Measurements from ENCODE around the gene HIVEP3.

Gene HIVEP3

DNA sequence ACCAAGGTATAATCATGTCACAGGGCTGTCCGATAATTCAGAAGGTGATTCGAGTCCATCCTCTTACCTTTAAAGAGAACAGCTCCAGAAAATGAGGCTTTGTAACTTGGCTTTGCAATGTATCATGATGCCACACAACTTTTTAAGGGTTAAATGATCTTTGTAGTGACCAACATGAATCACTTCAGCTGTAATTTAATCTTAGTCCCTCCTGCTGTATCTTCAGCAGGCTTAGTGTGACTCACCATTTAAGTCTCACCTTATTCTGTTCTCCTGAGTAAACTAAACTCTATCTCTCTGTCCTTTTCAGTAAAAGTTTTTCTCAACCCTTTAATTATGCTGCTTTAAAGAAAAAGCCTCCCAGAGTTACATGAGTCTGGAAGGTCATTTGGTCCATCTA is 1.9 kb upstream of the HIVEP3 start:
- no peaks in the 10 kb centered on the region for H3K36me3 ChIP-seq (ENCODE audit: insufficient read depth)
- no peaks in the 10 kb centered on the region for H4K20me1 ChIP-seq (ENCODE audit: insufficient read depth)
- H3K27me3 ChIP-seq (ENCODE audit: insufficient read depth, low read depth), result no peaks in the 10 kb centered on the region
- no peak overlapping the region for H3K4me2 ChIP-seq
- no peak overlapping the region for H3K27ac ChIP-seq
- TF ChIP-seq, protein P1, sequence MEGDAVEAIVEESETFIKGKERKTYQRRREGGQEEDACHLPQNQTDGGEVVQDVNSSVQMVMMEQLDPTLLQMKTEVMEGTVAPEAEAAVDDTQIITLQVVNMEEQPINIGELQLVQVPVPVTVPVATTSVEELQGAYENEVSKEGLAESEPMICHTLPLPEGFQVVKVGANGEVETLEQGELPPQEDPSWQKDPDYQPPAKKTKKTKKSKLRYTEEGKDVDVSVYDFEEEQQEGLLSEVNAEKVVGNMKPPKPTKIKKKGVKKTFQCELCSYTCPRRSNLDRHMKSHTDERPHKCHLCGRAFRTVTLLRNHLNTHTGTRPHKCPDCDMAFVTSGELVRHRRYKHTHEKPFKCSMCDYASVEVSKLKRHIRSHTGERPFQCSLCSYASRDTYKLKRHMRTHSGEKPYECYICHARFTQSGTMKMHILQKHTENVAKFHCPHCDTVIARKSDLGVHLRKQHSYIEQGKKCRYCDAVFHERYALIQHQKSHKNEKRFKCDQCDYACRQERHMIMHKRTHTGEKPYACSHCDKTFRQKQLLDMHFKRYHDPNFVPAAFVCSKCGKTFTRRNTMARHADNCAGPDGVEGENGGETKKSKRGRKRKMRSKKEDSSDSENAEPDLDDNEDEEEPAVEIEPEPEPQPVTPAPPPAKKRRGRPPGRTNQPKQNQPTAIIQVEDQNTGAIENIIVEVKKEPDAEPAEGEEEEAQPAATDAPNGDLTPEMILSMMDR (conservative IDR thresholded peaks at IDR 0.05; ENCODE audit: low read depth, low read length), result no peak
- no peak overlapping the region for H2AFZ ChIP-seq (ENCODE audit: low read depth)
- no peak overlapping the region for H3K9ac ChIP-seq
- no peaks in the 10 kb centered on the region for H3K79me2 ChIP-seq (ENCODE audit: insufficient read depth, low read depth)
- no peaks in the 10 kb centered on the region for H3K4me1 ChIP-seq (ENCODE audit: low read depth, poor library complexity, severe bottlenecking)
- H3K4me3 ChIP-seq (IDR thresholded peaks at IDR 0.05; ENCODE audit: insufficient read depth, low read depth, low read length), result no peak overlapping the region

DNA sequence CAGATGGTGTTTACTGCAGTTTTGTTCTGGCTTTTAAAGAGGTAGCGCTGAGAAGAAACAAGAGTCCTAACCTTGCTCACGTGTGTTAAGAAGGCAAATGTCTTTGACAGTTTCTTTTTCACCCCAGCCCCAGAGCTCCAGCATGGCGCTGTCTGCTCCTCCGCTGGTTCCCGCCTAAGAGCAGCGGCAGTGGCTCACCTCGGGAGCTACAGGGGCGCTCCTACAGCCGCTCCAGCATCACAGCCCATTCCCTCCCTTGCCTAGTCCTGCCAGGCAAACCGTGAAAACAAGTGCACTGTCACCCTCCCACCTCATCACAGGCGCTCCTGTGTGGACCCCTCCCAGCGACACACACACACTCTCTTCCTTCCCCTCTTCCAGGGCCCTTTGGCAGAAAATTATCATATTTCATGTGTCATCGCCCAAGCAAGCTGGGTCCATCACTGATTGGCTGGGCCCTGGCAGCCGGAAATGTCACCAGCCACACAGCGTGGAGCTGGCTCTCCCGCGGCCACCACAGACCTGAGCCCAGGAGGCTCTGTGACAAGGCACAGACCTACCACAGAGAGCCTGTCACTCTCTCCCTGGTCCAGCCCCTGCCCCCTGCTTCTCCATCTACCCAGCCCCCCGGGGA is 1.2 kb upstream of the HIVEP3 start:
- no peak overlapping the region for H3K9ac ChIP-seq
- no peak overlapping the region for H3K4me3 ChIP-seq (IDR thresholded peaks at IDR 0.05; ENCODE audit: insufficient read depth, low read depth, low read length)
- no peak overlapping the region for H2AFZ ChIP-seq (ENCODE audit: low read depth)
- H3K27me3 ChIP-seq (ENCODE audit: insufficient read depth, low read depth), result no peaks in the 10 kb centered on the region
- TF ChIP-seq, protein P1 (conservative IDR thresholded peaks at IDR 0.05; ENCODE audit: low read depth, low read length), result no peak
- no peaks in the 10 kb centered on the region for H3K36me3 ChIP-seq (ENCODE audit: insufficient read depth)
- H3K4me2 ChIP-seq, result no peak overlapping the region
- H3K4me1 ChIP-seq (ENCODE audit: low read depth, poor library complexity, severe bottlenecking), result no peaks in the 10 kb centered on the region
- no peak overlapping the region for H3K27ac ChIP-seq
- no peaks in the 10 kb centered on the region for H3K79me2 ChIP-seq (ENCODE audit: insufficient read depth, low read depth)
- H4K20me1 ChIP-seq (ENCODE audit: insufficient read depth), result no peaks in the 10 kb centered on the region

DNA sequence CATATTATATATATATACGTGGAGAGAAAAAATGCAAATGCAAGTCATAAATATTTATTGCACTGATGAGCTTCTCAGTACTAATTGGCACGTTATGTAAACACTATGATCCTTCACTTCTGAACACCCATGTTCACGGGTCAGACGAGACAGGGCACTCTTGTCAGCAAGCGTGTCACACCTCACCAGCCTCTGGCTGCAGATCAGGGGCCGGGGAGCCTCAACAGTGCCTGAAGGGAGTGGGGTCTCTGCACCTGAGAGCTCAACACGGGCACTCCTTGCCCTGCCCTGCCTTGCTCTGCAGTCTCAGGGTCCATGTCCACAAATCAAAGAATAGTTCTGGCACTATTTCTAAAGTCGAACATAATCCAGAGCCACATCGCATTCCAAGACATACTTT is 409 bp upstream of the HIVEP3 start:
- Histone ChIP-seq H3K27ac (no peak overlapping the region), H2AFZ (ENCODE audit: low read depth) (no peak overlapping the region)

DNA sequence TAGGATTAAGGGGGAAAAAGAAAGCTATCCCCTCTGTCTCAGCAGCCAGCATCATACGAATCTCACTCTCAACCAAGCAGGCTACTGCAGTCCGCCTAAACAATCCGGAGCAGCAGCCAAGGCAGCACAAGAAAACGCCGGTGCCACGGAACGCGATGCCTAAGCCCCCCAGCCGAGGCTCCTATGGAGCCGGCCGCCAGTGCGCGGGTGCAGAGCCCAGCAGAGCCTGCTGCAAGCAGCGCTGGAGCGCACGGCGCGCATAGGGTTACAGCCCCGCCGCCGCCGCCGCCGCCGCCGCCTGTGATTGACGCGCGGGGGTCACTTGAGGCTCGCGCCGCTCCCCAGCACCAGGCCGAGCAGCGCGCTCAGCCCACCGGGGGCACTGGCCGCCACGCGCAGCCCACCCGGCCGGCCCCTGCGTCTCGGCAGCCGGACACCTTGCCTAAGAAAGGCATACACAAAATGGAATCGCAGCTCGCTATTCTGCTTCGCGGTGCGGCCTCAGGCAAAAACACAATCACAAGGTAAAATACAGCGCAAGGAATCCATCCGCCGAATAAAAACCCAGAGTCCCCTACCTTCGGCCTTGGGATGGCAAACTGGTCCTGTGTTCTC is 780 bp downstream of the HIVEP3 start:
- H3K4me3 ChIP-seq (IDR thresholded peaks at IDR 0.05; ENCODE audit: insufficient read depth, low read depth, low read length), result no peak overlapping the region
- TF ChIP-seq, protein P1 (conservative IDR thresholded peaks at IDR 0.05; ENCODE audit: low read depth, low read length), result no peak
- no peaks in the 10 kb centered on the region for H3K36me3 ChIP-seq (ENCODE audit: insufficient read depth)
- H3K4me1 ChIP-seq (ENCODE audit: low read depth, poor library complexity, severe bottlenecking), result no peaks in the 10 kb centered on the region
- no peak overlapping the region for H2AFZ ChIP-seq (ENCODE audit: low read depth)
- no peak overlapping the region for H3K9ac ChIP-seq
- H3K4me2 ChIP-seq, result no peak overlapping the region
- H3K27ac ChIP-seq, result no peak overlapping the region
- no peaks in the 10 kb centered on the region for H3K27me3 ChIP-seq (ENCODE audit: insufficient read depth, low read depth)
- H3K79me2 ChIP-seq (ENCODE audit: insufficient read depth, low read depth), result no peaks in the 10 kb centered on the region
- H4K20me1 ChIP-seq (ENCODE audit: insufficient read depth), result no peaks in the 10 kb centered on the region

More for the DNA sequence above, 409 bp upstream of the HIVEP3 start:
- TF ChIP-seq, protein P1 (conservative IDR thresholded peaks at IDR 0.05; ENCODE audit: low read depth, low read length), result no peak
- Histone ChIP-seq H3K79me2 (ENCODE audit: insufficient read depth, low read depth) (no peaks in the 10 kb centered on the region), H3K4me3 (IDR thresholded peaks at IDR 0.05; ENCODE audit: insufficient read depth, low read depth, low read length) (no peak overlapping the region), H3K27me3 (ENCODE audit: insufficient read depth, low read depth) (no peaks in the 10 kb centered on the region), H3K4me2 (no peak overlapping the region), H3K36me3 (ENCODE audit: insufficient read depth) (no peaks in the 10 kb centered on the region), H4K20me1 (ENCODE audit: insufficient read depth) (no peaks in the 10 kb centered on the region), H3K4me1 (ENCODE audit: low read depth, poor library complexity, severe bottlenecking) (no peaks in the 10 kb centered on the region), H3K9ac (no peak overlapping the region)

All from KMS-11 (cell line).